Erythroblast (primary cell): Measurements from ENCODE around the gene CBX7.

ENCODE experiments used
- GATA1 ChIP-seq: IDR thresholded peaks from 2 replicates; pipeline ENCODE4 v1.6.1; 2011; ENCODE audit warnings: low read depth, mild to moderate bottlenecking, control low read depth, low read length, moderate library complexity
- POLR2A ChIP-seq: IDR thresholded peaks from 2 replicates; pipeline ENCODE4 v1.6.1; 2011; ENCODE audit warnings: mild to moderate bottlenecking, low read length

DNA sequence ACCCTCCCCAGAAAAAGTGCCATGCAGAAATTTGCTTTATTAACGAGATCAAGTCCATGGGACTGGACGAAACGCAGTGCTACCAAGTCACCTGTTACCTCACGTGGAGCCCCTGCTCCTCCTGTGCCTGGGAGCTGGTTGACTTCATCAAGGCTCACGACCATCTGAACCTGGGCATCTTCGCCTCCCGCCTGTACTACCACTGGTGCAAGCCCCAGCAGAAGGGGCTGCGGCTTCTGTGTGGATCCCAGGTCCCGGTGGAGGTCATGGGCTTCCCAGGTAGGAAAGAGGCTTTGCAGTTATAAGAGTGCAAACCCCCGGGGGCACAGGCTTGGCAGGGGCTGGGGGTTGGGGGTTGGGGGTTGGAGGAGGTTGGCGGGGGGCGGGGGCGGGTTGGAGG is 51.3 kb downstream of the CBX7 start:
- TF ChIP-seq POLR2A: no peak
- TF ChIP-seq GATA1: no peak
